Measurements from ENCODE around the gene PSD4. TPM values are rescaled to one million over a fixed set of nuclear protein-coding genes. Genes with fewer than 3 reads are reported as not detected.

The PSD4 gene
- 100 to 1,000 TPM in 1 of 2 experiments, 10 to 100 TPM in 1; 96.5 to 101 TPM for total RNA-seq
- polyA plus RNA-seq (2013, experiment 1 of 2), result 122 TPM
- 93.4 TPM for polyA plus RNA-seq (2013, experiment 2 of 2)
- total RNA-seq, result 107 to 571 (median 239) reads per million in 172 experiments

DNA sequence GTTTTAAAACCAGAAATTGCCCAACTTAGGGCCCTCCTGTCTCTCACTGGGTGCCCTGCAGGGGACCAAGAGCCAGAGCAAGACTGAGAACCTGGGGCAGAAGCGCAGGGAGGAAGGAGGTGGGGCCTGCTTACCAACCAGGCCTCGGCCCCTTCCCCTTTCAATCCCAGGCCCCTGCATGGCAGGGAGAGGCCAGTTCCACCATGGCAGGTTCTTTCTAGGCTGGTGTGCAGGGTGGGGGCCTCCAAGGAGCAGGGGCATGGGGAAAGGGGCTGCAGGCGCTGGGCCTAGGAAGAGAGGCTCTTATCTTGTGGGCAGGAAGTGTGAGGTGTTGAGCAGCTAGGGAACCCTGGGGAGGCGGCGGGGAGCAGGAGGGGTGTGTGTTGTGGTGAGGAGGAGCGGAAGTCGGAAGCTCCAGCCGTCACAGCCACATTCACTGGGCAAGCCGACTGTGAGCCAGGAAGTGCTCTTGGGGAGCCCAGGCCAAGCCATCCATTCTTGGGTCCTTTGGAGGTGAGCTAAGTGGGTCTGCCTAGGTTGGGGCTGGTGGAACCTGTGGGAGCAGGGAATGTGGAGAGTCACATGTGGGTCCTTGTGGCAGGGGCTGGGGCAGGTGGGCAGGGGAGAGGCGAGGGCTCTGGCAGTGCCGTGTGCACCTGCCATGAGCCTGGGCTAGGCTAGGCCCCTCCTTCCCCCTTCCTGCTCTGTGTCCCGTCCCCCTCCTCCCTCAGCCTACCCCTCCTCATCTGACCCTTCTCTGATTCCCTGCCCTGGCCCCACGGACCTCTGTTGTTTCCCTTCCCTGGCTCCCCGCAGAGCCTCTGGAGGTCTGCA is at the start of gene PSD4:
Gene PSD4, plus strand, starts transcription at position 430 of the 834 bp plus-strand sequence. CDS start 8,486 bp downstream, outside the sequence.
- POLR2A ChIA-PET, result interaction anchor here (0.7 to 4.1 kb wide), 17 partner anchors 9 to 583 kb away, joined by 3 to 91 read pairs (median 7); partner anchors contain the start of gene SLC35F5
- intact Hi-C loops (cut with DNase I, micrococcal nuclease), result loop anchor here (2.0 to 5.0 kb wide), 2 partner anchors 17 to 181 kb away; no protein-coding TSS in a partner anchor
- H3K27me3 Mint-ChIP-seq, result peaks cover 5% of the 10 kb centered on the region

DNA sequence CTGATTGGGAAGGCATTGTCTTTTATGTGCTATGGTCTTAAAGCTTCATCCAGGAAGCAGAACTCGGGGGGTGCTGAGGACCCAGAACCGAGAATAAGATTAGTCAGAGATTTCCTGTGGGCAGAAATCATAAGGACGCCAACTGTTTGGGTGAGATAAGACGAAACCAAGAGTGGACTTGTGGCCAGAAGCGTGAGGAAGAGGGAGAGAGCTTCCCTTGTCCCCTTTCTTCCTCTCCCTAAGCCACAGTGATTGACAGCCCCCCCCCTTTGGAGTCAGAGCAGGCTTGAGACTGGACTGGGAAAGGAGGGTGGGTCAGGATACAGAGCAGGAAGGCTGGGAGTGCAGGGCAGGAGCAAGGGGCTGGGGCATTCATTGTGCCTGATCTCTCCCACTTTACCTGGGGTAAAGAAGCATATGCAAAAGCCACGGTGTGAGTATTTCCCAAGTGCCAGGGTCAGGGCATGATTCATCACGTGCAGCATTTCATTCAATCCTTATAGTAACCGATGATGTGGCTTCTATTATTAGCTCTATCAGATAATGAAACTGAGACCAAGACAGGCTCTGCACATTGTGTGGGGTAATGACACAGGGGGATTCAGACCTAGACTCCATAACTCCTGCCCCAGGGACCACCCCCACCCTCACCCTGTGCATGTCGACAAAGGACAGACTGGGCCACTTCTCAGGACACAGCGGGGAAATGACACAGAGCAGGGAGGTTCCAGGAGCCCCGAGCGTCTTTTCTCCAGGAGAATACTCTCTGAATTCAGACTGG is 49.4 kb upstream of the PSD4 start:
- DNase-seq (peak in 2 of 14 experiments; percentile 45), ATAC-seq (ENCODE audit: poor library complexity) (no peak)
- CTCF ChIA-PET, result no interaction called here
- Histone ChIP-seq H3K27ac (ENCODE audit: low read depth in 1 of 2, low read length in 2 of 2) (no peak overlapping the region), H3K27me3 (ENCODE audit: control insufficient read depth in 1 of 2, insufficient read depth in 2 of 2, low read length in 2 of 2) (no peaks in the 10 kb centered on the region), H3K4me3 (ENCODE audit: low read length) (no peak overlapping the region), H3K36me3 (ENCODE audit: insufficient read depth, low read length) (no peaks in the 10 kb centered on the region), H3K9me3 (ENCODE audit: control insufficient read depth in 1 of 2, insufficient read depth in 1 of 2, low read length in 2 of 2) (no peaks in the 10 kb centered on the region), H3K4me1 (ENCODE audit: insufficient read depth, low read length) (peaks cover 10% of the 10 kb centered on the region)
- POLR2A ChIA-PET, result no interaction called here
- Mint-ChIP-seq H3K4me1 (ENCODE audit: low read depth) (no peaks in the 10 kb centered on the region), H3K27me3 (peaks cover 21% of the 10 kb centered on the region), H3K4me3 (no peak overlapping the region), H3K36me3 (ENCODE audit: low read depth) (no peaks in the 10 kb centered on the region), H3K27ac (no peak overlapping the region), H3K9me3 (no peaks in the 10 kb centered on the region)
- TF ChIP-seq CTCF (IDR thresholded peaks at IDR 0.05), result no peak
- intact Hi-C loops (cut with DNase I, micrococcal nuclease), result no loop called here

More for the DNA sequence above, at the start of gene PSD4:
- CTCF ChIA-PET, result interaction anchor here (0.8 to 3.8 kb wide), 6 partner anchors 10 to 217 kb away, joined by 3 to 35 read pairs (median 10); no protein-coding TSS in a partner anchor
- H3K36me3 ChIP-seq (ENCODE audit: insufficient read depth, low read length), result peaks cover 26% of the 10 kb centered on the region
- H3K4me3 ChIP-seq (ENCODE audit: low read length), result peak within 1 kb of the TSS; percentile 86
- peaks cover 99% of the 10 kb centered on the region for H3K4me1 ChIP-seq (ENCODE audit: insufficient read depth, low read length)
- peak within 1 kb of the TSS; percentile 93 for H3K27ac Mint-ChIP-seq
- H3K27ac ChIP-seq (ENCODE audit: low read depth in 1 of 2, low read length in 2 of 2), result peak within 1 kb of the TSS; percentile 62 to 88
- peaks cover 45% of the 10 kb centered on the region for H3K36me3 Mint-ChIP-seq (ENCODE audit: low read depth)
- peaks cover 76% of the 10 kb centered on the region for H3K4me1 Mint-ChIP-seq (ENCODE audit: low read depth)
- TF ChIP-seq CTCF (IDR thresholded peaks at IDR 0.05), result no peak
- ATAC-seq (ENCODE audit: poor library complexity) (peak; percentile 82), DNase-seq (peak; percentile 72 to 95 (median 85))
- H3K9me3 Mint-ChIP-seq, result no peaks in the 10 kb centered on the region
- H3K9me3 ChIP-seq (ENCODE audit: control insufficient read depth in 1 of 2, insufficient read depth in 1 of 2, low read length in 2 of 2), result no peaks in the 10 kb centered on the region
- H3K4me3 Mint-ChIP-seq, result peak within 1 kb of the TSS; percentile 92
- no peaks in the 10 kb centered on the region for H3K27me3 ChIP-seq (ENCODE audit: control insufficient read depth in 1 of 2, insufficient read depth in 2 of 2, low read length in 2 of 2)

Data from CD4-positive, alpha-beta T cell (primary cell).